Measurements from ENCODE around the gene NUCB2.

Gene NUCB2

GRCh38 chr11:17268902-17269301 is 7.6 kb upstream of the NUCB2 start:
- no peak for DNase-seq (ENCODE audit: low spot score)
- no peak for TF ChIP-seq CTCF (IDR thresholded peaks at IDR 0.05; ENCODE audit: borderline replicate concordance, control extremely low read depth, extremely low read depth, insufficient read depth, missing control alignments)
- in situ Hi-C loops (cut with MboI; ENCODE audit: low sequenced_read_pairs, unreplicated experiment): no loop called here

GRCh38 chr11:17272801-17273200 is 3.7 kb upstream of the NUCB2 start:
- in situ Hi-C loops (cut with MboI; ENCODE audit: low sequenced_read_pairs, unreplicated experiment): no loop called here
- no peak for TF ChIP-seq CTCF (IDR thresholded peaks at IDR 0.05; ENCODE audit: borderline replicate concordance, control extremely low read depth, extremely low read depth, insufficient read depth, missing control alignments)

GRCh38 chr11:17273211-17273610 is 3.3 kb upstream of the NUCB2 start:
- no peak for TF ChIP-seq CTCF (IDR thresholded peaks at IDR 0.05; ENCODE audit: borderline replicate concordance, control extremely low read depth, extremely low read depth, insufficient read depth, missing control alignments)
- DNase-seq (ENCODE audit: low spot score): no peak
- in situ Hi-C loops (cut with MboI; ENCODE audit: low sequenced_read_pairs, unreplicated experiment): no loop called here

More at GRCh38 chr11:17272801-17273200, 3.7 kb upstream of the NUCB2 start:
- DNase-seq (ENCODE audit: low spot score): no peak

GRCh38 chr11:17273668-17274282 is 2.8 kb upstream of the NUCB2 start:
- no peak for DNase-seq (ENCODE audit: low spot score)
- no peak for TF ChIP-seq CTCF (IDR thresholded peaks at IDR 0.05; ENCODE audit: borderline replicate concordance, control extremely low read depth, extremely low read depth, insufficient read depth, missing control alignments)
- in situ Hi-C loops (cut with MboI; ENCODE audit: low sequenced_read_pairs, unreplicated experiment): no loop called here

GRCh38 chr11:17275400-17276235 is 921 bp upstream of the NUCB2 start:
- no peak for TF ChIP-seq CTCF (IDR thresholded peaks at IDR 0.05; ENCODE audit: borderline replicate concordance, control extremely low read depth, extremely low read depth, insufficient read depth, missing control alignments)
- in situ Hi-C loops (cut with MboI; ENCODE audit: low sequenced_read_pairs, unreplicated experiment): no loop called here
- DNase-seq (ENCODE audit: low spot score): no peak

GRCh38 chr11:17277024-17277584 is 565 bp downstream of the NUCB2 start:
- in situ Hi-C loops (cut with MboI; ENCODE audit: low sequenced_read_pairs, unreplicated experiment): no loop called here
- TF ChIP-seq CTCF (IDR thresholded peaks at IDR 0.05; ENCODE audit: borderline replicate concordance, control extremely low read depth, extremely low read depth, insufficient read depth, missing control alignments): no peak
- peak; percentile 42 for DNase-seq (ENCODE audit: low spot score)

All from GM13976 (cell line).